GM20431 (cell line): ENCODE data around the gene RTEL1.

Experiments used
- in situ Hi-C: fragments of 300-500 bp; cut with MseI, MboI; formaldehyde crosslinking; loops from one replicate; pipeline ENCODE4 v1.15.0; 2020; ENCODE audit warnings: low sequenced_read_pairs; ENCODE audit not compliant: unreplicated experiment

Gene RTEL1

GRCh38 chr20:63685269-63686026 is 27.3 kb downstream of the RTEL1 start:
- in situ Hi-C loops: no loop called here

GRCh38 chr20:63686094-63686491 is 28.0 kb downstream of the RTEL1 start:
- in situ Hi-C loops: no loop called here

GRCh38 chr20:63686492-63687321 is 28.6 kb downstream of the RTEL1 start:
- in situ Hi-C loops: no loop called here

GRCh38 chr20:63687419-63688178 is 29.5 kb downstream of the RTEL1 start:
- in situ Hi-C loops: no loop called here

GRCh38 chr20:63688228-63689045 is 30.3 kb downstream of the RTEL1 start:
- in situ Hi-C loops: no loop called here

- in situ Hi-C loops: no loop called here
Measured at GRCh38 chr20:63689046-63690002, 31.2 kb downstream of the RTEL1 start.

GRCh38 chr20:63690003-63690897 is 32.1 kb downstream of the RTEL1 start:
- in situ Hi-C loops: no loop called here

- in situ Hi-C loops: no loop called here
Measured at GRCh38 chr20:63690898-63691710, 33.0 kb downstream of the RTEL1 start.

GRCh38 chr20:63691711-63692435 is 33.8 kb downstream of the RTEL1 start:
- in situ Hi-C loops: no loop called here

GRCh38 chr20:63692436-63693082 is 34.4 kb downstream of the RTEL1 start:
- in situ Hi-C loops: no loop called here

GRCh38 chr20:63693083-63693732 is 35.1 kb downstream of the RTEL1 start:
- in situ Hi-C loops: no loop called here

GRCh38 chr20:63693733-63694583 is 35.8 kb downstream of the RTEL1 start:
- in situ Hi-C loops: no loop called here

GRCh38 chr20:63694584-63695423 is 36.7 kb downstream of the RTEL1 start:
- in situ Hi-C loops: no loop called here
